Suprapubic skin (tissue), 4 donors: ENCODE data around the gene JMJD1C. TPM values are rescaled to one million over a fixed set of nuclear protein-coding genes. Genes with fewer than 3 reads are reported as not detected.

ENCODE experiments used
- DNase-seq, 2 donors: peaks; one replicate each; pipeline ENCODE4 v3.0.0-alpha.2; 2019; ENCODE audit warnings: low spot score in 2 of 2
- H3K27ac ChIP-seq: fragments of 200-600 bp; sonication (generic); one replicate; pipeline ENCODE4 v1.5.1; 2019
- H3K27me3 ChIP-seq: fragments of 200-600 bp; sonication (generic); one replicate; pipeline ENCODE4 v1.5.1; 2019
- H3K36me3 ChIP-seq: fragments of 200-600 bp; sonication (generic); one replicate; pipeline ENCODE4 v1.5.1; 2019
- H3K4me1 ChIP-seq: fragments of 200-600 bp; sonication (generic); one replicate; pipeline ENCODE4 v1.5.1; 2019
- H3K4me3 ChIP-seq: fragments of 200-600 bp; sonication (generic); one replicate; pipeline ENCODE4 v1.5.1; 2019; ENCODE audit warnings: mild to moderate bottlenecking
- H3K9me3 ChIP-seq: fragments of 200-600 bp; sonication (generic); one replicate; pipeline ENCODE4 v1.5.1; 2019
- EP300 ChIP-seq: sonication (generic); formaldehyde crosslinking; IDR thresholded peaks from one replicate; pipeline ENCODE4 v1.6.1; 2017; ENCODE audit warnings: antibody characterized with exemption
- POLR2A ChIP-seq, 2 donors: fragments of 450-650 bp; IDR thresholded peaks; one replicate each; pipeline ENCODE4 v1.6.1; 2017; ENCODE audit warnings: antibody characterized with exemption in 2 of 2, mild to moderate bottlenecking in 2 of 2, moderate library complexity in 2 of 2
- POLR2AphosphoS5 ChIP-seq, 3 donors: sonication (generic); formaldehyde crosslinking; IDR thresholded peaks; one replicate each; pipeline ENCODE4 v1.6.1; 2017; ENCODE audit warnings: antibody characterized with exemption in 3 of 3
- WGBS: methylation state at CpG from one replicate; pipeline ENCODE4 v1.1.5; 2018; 5-methylcytosine and 5-hydroxymethylcytosine counted together
- total RNA-seq, 4 donors: library from RNA; depleted of rRNA; stranded (reverse); fragments of >200 nt; gene quantifications; one replicate each; pipeline ENCODE4 v1.1.0, GENCODE V29; 2016
- TF ChIP-seq, protein P1 (sequence below), 2 donors: fragments of 200-600 bp in 1 of 2; fragments of 450-650 bp in 1 of 2; sonication (generic) in 1 of 2; IDR thresholded peaks; one replicate each; pipeline ENCODE4 v1.5.1; 2016 to 2019; ENCODE audit warnings: antibody characterized with exemption in 2 of 2, mild to moderate bottlenecking in 1 of 2, moderate library complexity in 1 of 2

Gene JMJD1C
- total RNA-seq, 4 donors from 2014 or later: 78.6 to 127 (median 97.5) TPM

DNA sequence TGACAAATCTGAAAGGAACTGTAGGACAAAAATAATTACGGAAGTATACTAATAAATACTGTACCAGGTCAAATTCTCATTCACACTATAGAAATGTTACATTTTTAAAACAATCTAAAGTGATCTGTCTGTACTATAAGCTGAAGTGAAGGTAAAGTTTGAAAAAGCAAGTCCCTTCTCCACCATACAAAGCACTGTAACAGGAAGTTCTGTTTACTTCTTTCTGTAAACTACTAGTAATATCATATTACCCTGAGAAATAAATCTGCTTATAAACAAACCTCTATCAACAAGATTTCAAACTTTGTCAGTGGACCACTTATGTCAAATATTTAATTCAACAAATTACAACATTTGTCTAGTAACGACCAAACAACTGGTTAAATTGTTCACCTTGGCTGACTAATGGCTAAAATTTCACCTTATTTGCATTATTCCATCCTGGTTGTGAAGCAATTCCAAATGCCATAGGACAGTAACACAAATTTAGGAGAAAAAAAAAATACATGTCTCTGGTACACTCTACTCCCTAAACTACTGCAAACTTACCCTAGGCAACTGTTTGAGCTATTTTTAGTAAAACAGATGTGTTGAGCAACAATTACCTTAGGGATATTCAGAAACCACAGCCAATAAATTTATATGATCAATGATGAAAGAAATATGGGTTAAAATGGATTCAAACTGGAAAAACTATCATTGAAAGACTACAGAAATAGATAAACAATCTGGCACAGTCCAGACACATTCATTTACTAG, 206.7 kb downstream of the JMJD1C start:
- no peak for TF ChIP-seq POLR2AphosphoS5 (IDR thresholded peaks at IDR 0.05)
- TF ChIP-seq, protein P1, sequence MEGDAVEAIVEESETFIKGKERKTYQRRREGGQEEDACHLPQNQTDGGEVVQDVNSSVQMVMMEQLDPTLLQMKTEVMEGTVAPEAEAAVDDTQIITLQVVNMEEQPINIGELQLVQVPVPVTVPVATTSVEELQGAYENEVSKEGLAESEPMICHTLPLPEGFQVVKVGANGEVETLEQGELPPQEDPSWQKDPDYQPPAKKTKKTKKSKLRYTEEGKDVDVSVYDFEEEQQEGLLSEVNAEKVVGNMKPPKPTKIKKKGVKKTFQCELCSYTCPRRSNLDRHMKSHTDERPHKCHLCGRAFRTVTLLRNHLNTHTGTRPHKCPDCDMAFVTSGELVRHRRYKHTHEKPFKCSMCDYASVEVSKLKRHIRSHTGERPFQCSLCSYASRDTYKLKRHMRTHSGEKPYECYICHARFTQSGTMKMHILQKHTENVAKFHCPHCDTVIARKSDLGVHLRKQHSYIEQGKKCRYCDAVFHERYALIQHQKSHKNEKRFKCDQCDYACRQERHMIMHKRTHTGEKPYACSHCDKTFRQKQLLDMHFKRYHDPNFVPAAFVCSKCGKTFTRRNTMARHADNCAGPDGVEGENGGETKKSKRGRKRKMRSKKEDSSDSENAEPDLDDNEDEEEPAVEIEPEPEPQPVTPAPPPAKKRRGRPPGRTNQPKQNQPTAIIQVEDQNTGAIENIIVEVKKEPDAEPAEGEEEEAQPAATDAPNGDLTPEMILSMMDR (IDR thresholded peaks at IDR 0.05): no peak
- no peak for TF ChIP-seq EP300
- no peak for TF ChIP-seq POLR2A (IDR thresholded peaks at IDR 0.05)
- Histone ChIP-seq H3K27ac (no peak overlapping the region), H3K9me3 (no peaks in the 10 kb centered on the region), H3K4me1 (peaks cover 86% of the 10 kb centered on the region), H3K4me3 (no peak overlapping the region), H3K36me3 (no peaks in the 10 kb centered on the region), H3K27me3 (no peaks in the 10 kb centered on the region)
- 75% methylated on average over 2 of the region's 2 CpGs for WGBS
- no peak for DNase-seq

DNA sequence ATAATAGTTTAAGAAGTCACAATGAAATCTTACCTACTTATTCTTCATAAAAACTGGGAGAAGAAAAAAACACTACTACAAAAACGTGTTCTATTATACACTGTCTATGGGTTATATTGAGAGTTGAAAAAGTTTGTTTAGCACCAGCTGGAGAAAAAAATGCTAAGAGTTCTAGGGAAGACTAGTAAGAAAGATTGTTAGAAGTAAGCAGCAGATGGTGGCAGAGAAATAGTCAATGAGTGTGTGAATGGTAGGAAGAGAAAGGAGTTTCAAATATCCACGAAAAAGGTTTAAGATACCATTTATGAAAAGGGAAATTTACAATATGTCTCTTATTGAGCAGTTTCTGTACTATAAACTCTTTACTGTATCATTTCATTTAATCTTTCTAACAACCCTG, 208.0 kb downstream of the JMJD1C start:
- no peaks in the 10 kb centered on the region for H3K36me3 ChIP-seq
- H3K4me1 ChIP-seq: peaks cover 73% of the 10 kb centered on the region
- WGBS: 86% methylated on average over 2 of the region's 2 CpGs
- H3K27me3 ChIP-seq: no peaks in the 10 kb centered on the region
- TF ChIP-seq POLR2AphosphoS5 (IDR thresholded peaks at IDR 0.05): no peak
- TF ChIP-seq POLR2A (IDR thresholded peaks at IDR 0.05): no peak
- TF ChIP-seq, protein P1 (IDR thresholded peaks at IDR 0.05): no peak
- no peak for TF ChIP-seq EP300
- no peaks in the 10 kb centered on the region for H3K9me3 ChIP-seq
- H3K4me3 ChIP-seq: no peak overlapping the region
- H3K27ac ChIP-seq: no peak overlapping the region
- no peak for DNase-seq

DNA sequence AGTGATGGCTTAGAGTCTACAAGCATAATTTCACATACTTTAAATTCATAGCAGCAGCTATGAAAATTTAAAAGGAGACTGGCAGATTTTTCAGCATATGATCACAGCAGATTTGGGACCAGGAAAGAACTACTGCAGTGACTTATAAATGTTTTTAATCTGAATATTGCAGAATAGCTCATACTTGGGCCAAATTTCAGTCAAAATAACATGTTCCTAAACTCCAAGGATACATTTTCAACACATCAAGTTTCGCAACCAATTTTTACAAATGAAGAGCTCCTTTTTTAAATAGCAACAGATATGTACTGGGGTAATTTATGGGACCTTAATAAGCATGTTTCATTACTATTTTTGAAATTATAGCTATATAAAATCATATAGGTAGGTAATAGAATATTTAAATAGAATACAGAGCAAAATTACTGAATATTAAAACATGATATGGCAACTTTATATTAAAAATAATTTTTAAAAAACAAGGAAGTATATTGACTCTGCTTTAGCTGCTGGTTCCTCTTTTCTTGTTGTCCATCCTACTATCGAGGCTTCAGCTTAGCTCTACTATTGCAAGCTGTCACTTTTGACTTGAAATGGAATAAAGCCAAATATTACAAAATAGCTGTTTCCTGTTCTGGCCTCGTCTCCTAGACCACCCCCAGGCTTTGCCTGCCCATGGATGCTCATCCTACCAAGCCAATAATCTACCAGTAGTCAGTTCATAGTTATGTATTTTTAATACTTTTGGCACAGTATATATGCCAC, 209.6 kb downstream of the JMJD1C start:
- no peak for DNase-seq
- TF ChIP-seq, protein P1 (IDR thresholded peaks at IDR 0.05): no peak
- TF ChIP-seq EP300: no peak
- Histone ChIP-seq H3K27ac (peak overlapping the region; percentile 44), H3K4me1 (peaks cover 63% of the 10 kb centered on the region), H3K4me3 (no peak overlapping the region), H3K9me3 (no peaks in the 10 kb centered on the region), H3K27me3 (no peaks in the 10 kb centered on the region), H3K36me3 (no peaks in the 10 kb centered on the region)
- 26% methylated on average over 3 of the region's 3 CpGs for WGBS

DNA sequence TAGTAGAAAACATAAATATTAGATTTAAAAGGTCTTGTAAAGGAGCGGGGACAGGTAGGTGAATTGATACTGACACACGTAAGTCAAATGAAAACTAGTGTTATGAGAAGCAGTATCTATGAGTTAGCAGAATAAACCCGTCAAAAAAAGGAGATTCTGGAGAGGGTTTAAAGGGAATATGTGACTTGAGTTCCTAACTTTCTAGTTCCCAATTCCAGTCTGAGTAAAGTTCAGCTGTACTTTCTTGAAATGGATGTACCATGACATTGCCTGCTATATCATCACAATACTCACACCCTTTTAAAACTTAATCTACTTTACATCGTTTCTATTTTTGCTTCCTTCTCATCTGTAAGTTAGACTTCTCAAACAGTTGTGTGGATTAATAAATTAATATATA, 210.5 kb downstream of the JMJD1C start:
- Histone ChIP-seq H3K4me3 (no peak overlapping the region), H3K4me1 (peaks cover 58% of the 10 kb centered on the region), H3K27ac (no peak overlapping the region), H3K36me3 (no peaks in the 10 kb centered on the region), H3K9me3 (no peaks in the 10 kb centered on the region), H3K27me3 (no peaks in the 10 kb centered on the region)
- 85% methylated on average over 4 of the region's 4 CpGs for WGBS
- TF ChIP-seq, protein P1 (IDR thresholded peaks at IDR 0.05): no peak
- TF ChIP-seq POLR2A (IDR thresholded peaks at IDR 0.05) (no peak), POLR2AphosphoS5 (IDR thresholded peaks at IDR 0.05) (no peak), EP300 (no peak)
- DNase-seq: no peak

DNA sequence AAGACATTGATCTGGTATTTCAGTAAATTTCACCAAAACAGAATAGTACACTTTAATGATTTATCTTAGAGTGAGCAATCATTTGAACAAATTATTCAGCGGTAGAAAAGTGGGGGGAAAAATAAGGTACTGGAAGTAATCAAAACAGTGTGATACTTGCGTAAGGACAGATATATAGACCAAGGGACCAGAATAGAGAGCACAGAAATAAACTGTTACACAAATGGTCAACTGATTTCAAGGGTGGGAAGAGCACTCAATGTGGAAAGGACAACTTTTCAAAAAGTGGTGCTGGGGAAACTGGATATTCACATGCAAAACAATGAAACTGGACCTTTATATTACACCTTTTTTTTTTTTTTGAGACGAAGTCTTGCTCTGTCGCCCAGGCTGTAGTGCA, 212.7 kb downstream of the JMJD1C start:
- H3K4me3 ChIP-seq: no peak overlapping the region
- H3K9me3 ChIP-seq: no peaks in the 10 kb centered on the region
- no peaks in the 10 kb centered on the region for H3K27me3 ChIP-seq
- TF ChIP-seq POLR2AphosphoS5 (IDR thresholded peaks at IDR 0.05) (no peak), EP300 (no peak), POLR2A (IDR thresholded peaks at IDR 0.05) (no peak)
- TF ChIP-seq, protein P1 (IDR thresholded peaks at IDR 0.05): no peak
- H3K4me1 ChIP-seq: peaks cover 36% of the 10 kb centered on the region
- DNase-seq: no peak
- 96% methylated on average over 4 of the region's 4 CpGs for WGBS
- no peak overlapping the region for H3K27ac ChIP-seq
- no peaks in the 10 kb centered on the region for H3K36me3 ChIP-seq
